ENCODE results near the gene CPSF7.

GRCh38 chr11:61367406-61367805 is 62.4 kb downstream of the CPSF7 start:
- TF ChIP-seq CTCF (IDR thresholded peaks at IDR 0.05; ENCODE audit: insufficient read depth, low read length, poor library complexity, severe bottlenecking) (no peak), EZH2phosphoT487 (conservative IDR thresholded peaks at IDR 0.05; ENCODE audit: low read length) (no peak)
